Suprapubic skin (tissue), 3 donors: ENCODE results near the gene GNA14.

ENCODE experiments used
- POLR2A ChIP-seq, 2 donors: fragments of 450-650 bp; IDR thresholded peaks; one replicate each; pipeline ENCODE4 v1.6.1; 2017; ENCODE audit warnings: antibody characterized with exemption in 2 of 2, mild to moderate bottlenecking in 2 of 2, moderate library complexity in 2 of 2
- TF ChIP-seq, protein P1 (sequence below), 2 donors: fragments of 200-600 bp in 1 of 2; fragments of 450-650 bp in 1 of 2; sonication (generic) in 1 of 2; IDR thresholded peaks; one replicate each; pipeline ENCODE4 v1.5.1; 2016 to 2019; ENCODE audit warnings: antibody characterized with exemption in 2 of 2, mild to moderate bottlenecking in 1 of 2, moderate library complexity in 1 of 2

DNA sequence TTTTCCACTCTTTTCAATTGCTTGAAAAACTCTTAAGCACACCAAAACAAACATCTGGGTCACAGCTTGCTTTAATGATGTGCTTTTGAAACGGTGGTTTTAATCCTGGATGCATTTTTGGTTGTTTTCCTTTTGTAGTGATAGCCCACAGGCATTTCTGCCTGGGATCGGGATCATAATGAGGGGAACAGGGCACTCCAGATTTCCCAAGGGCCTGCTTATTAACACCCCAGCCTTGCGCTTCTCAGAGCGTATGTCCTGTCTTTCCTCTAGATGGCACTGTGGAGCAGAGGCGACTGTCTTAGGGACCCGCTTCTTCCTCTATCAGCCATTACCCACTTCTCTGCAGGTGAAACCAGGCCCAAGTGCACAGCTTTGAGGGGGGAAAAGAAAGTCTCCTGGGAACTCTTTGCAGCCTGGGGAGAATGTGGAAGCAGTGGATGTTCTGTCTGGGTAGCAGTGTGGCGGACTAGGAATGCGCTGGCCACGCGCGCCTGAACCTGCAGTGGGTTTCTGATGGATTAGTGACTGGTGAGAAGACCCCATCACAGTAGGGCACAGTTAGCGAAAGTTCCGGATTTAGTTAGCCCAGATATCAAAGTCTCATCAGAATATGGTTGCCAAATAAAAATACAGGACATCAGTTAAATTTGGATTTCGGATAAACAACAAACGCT is 190.1 kb downstream of the GNA14 start:
- TF ChIP-seq, protein P1, sequence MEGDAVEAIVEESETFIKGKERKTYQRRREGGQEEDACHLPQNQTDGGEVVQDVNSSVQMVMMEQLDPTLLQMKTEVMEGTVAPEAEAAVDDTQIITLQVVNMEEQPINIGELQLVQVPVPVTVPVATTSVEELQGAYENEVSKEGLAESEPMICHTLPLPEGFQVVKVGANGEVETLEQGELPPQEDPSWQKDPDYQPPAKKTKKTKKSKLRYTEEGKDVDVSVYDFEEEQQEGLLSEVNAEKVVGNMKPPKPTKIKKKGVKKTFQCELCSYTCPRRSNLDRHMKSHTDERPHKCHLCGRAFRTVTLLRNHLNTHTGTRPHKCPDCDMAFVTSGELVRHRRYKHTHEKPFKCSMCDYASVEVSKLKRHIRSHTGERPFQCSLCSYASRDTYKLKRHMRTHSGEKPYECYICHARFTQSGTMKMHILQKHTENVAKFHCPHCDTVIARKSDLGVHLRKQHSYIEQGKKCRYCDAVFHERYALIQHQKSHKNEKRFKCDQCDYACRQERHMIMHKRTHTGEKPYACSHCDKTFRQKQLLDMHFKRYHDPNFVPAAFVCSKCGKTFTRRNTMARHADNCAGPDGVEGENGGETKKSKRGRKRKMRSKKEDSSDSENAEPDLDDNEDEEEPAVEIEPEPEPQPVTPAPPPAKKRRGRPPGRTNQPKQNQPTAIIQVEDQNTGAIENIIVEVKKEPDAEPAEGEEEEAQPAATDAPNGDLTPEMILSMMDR (IDR thresholded peaks at IDR 0.05), result peak; percentile 34 to 83
- TF ChIP-seq POLR2A (IDR thresholded peaks at IDR 0.05), result no peak
